Endodermal cell (in vitro differentiated cells): ENCODE results near the gene TRPC3. TPM values are rescaled to one million over a fixed set of nuclear protein-coding genes. Genes with fewer than 3 reads are reported as not detected.

ENCODE experiments used
- DNase-seq: peaks from one replicate; pipeline ENCODE4 v3.0.0-alpha.2; 2017
- H3K27ac ChIP-seq: 2 replicates; pipeline ENCODE4 v1.5.1; 2013; ENCODE audit warnings: mild to moderate bottlenecking, low read depth, low read length, moderate library complexity
- H3K27me3 ChIP-seq: 2 replicates; pipeline ENCODE4 v1.6.1; 2013; ENCODE audit warnings: mild to moderate bottlenecking, low read length, moderate library complexity; ENCODE audit not compliant: insufficient read depth, control insufficient read depth, poor library complexity, severe bottlenecking
- H3K36me3 ChIP-seq: 2 replicates; pipeline ENCODE4 v1.7.0; 2013; ENCODE audit warnings: mild to moderate bottlenecking, low read length, moderate library complexity; ENCODE audit not compliant: control insufficient read depth, insufficient read depth
- H3K4me1 ChIP-seq: one replicate; pipeline ENCODE4 v1.7.0; 2013; ENCODE audit warnings: low read length; ENCODE audit not compliant: control insufficient read depth, insufficient read depth
- H3K4me3 ChIP-seq: 2 replicates; pipeline ENCODE4 v1.5.1; 2013; ENCODE audit warnings: mild to moderate bottlenecking, low read length, moderate library complexity
- H3K9ac ChIP-seq: 2 replicates; pipeline ENCODE4 v1.6.1; 2013; ENCODE audit warnings: mild to moderate bottlenecking, low read length, moderate library complexity; ENCODE audit not compliant: poor library complexity, severe bottlenecking; ENCODE audit errors: extremely low read depth
- H3K9me3 ChIP-seq: 2 replicates; pipeline ENCODE4 v1.6.1; 2013; ENCODE audit warnings: mild to moderate bottlenecking, low read length, moderate library complexity; ENCODE audit not compliant: control insufficient read depth
- H3K27ac Mint-ChIP-seq: 2 replicates; pipeline ENCODE4 v1.8.0; 2020; ENCODE audit warnings: mixed read lengths
- H3K27me3 Mint-ChIP-seq: 2 replicates; pipeline ENCODE4 v1.8.0; 2021; ENCODE audit warnings: mild to moderate bottlenecking, mixed read lengths; ENCODE audit not compliant: insufficient read depth
- H3K36me3 Mint-ChIP-seq: 2 replicates; pipeline ENCODE4 v1.8.0; 2020; ENCODE audit warnings: low read depth, mixed read lengths
- H3K4me1 Mint-ChIP-seq: 2 replicates; pipeline ENCODE4 v1.8.0; 2020; ENCODE audit warnings: mixed read lengths
- H3K4me3 Mint-ChIP-seq: 2 replicates; pipeline ENCODE4 v1.8.0; 2020; ENCODE audit warnings: mild to moderate bottlenecking, moderate library complexity, mixed read lengths
- H3K9me3 Mint-ChIP-seq: 2 replicates; pipeline ENCODE4 v1.8.0; 2020; ENCODE audit warnings: mild to moderate bottlenecking, mixed read lengths
- WGBS, 2 experiments: methylation state at CpG; one replicate each; pipeline versions ENCODE4 v1.1.5 to v1.1.7; 2013; ENCODE audit warnings: missing lambda C conversion rate in 2 of 2, mixed read lengths in 1 of 2; ENCODE audit not compliant: insufficient coverage in 1 of 2, insufficient read length in 1 of 2; 5-methylcytosine and 5-hydroxymethylcytosine counted together
- total RNA-seq, 2 donors: library from RNA; stranded (reverse); fragmentation: NEBNext Ultra II Directional in 1 of 2; extraction: Animal tissue kit (Norgen Biotek cat#: 25700) in 1 of 2; gene quantifications; 2 replicates in 1 of 2; 3 replicates in 1 of 2; pipeline ENCODE4 v1.2.1, GENCODE V29; 2021
- TF ChIP-seq, protein P1 (sequence below): fragments of 200-600 bp; sonication (generic); conservative IDR thresholded peaks from 2 replicates; pipeline ENCODE4 v1.5.0; 2021; ENCODE audit warnings: antibody characterized with exemption, mild to moderate bottlenecking

The TRPC3 gene
- total RNA-seq, 2 donors from 2014 or later, result 0.79 to 1.00 TPM

DNA sequence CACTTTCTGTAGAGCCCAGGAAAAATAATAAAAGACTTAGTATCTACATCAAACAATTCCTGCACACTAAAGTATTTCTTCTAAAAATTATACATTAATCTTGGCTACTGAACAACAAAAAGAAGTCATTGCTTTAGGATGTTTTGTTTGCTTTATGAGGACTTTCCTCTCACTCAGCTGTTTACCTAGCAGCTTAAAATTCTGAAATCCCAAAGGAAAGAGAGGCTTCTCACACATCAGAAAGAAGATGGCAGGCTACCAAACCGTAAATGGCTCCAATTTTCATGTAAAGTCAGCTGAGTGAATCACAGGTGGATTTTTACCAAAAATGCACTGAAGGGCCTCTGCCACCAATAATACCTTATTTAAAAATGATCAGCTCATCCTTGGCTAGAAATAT, 9.0 kb upstream of the TRPC3 start:
- Mint-ChIP-seq H3K4me3 (no peak overlapping the region), H3K27me3 (peaks cover 9% of the 10 kb centered on the region), H3K36me3 (no peaks in the 10 kb centered on the region), H3K4me1 (peaks cover 9% of the 10 kb centered on the region), H3K9me3 (no peaks in the 10 kb centered on the region), H3K27ac (no peak overlapping the region)
- H3K36me3 ChIP-seq, result no peaks in the 10 kb centered on the region
- H3K27ac ChIP-seq, result no peak overlapping the region
- H3K9me3 ChIP-seq, result no peaks in the 10 kb centered on the region
- H3K9ac ChIP-seq, result no peak overlapping the region
- WGBS, 2 experiments, result 89% methylated on average over 1 of the region's 1 CpG; no CpG with 5 or more reads in 1 of the 2 experiments
- TF ChIP-seq, protein P1, sequence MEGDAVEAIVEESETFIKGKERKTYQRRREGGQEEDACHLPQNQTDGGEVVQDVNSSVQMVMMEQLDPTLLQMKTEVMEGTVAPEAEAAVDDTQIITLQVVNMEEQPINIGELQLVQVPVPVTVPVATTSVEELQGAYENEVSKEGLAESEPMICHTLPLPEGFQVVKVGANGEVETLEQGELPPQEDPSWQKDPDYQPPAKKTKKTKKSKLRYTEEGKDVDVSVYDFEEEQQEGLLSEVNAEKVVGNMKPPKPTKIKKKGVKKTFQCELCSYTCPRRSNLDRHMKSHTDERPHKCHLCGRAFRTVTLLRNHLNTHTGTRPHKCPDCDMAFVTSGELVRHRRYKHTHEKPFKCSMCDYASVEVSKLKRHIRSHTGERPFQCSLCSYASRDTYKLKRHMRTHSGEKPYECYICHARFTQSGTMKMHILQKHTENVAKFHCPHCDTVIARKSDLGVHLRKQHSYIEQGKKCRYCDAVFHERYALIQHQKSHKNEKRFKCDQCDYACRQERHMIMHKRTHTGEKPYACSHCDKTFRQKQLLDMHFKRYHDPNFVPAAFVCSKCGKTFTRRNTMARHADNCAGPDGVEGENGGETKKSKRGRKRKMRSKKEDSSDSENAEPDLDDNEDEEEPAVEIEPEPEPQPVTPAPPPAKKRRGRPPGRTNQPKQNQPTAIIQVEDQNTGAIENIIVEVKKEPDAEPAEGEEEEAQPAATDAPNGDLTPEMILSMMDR, result no peak
- no peak overlapping the region for H3K4me3 ChIP-seq
- no peak for DNase-seq
- H3K4me1 ChIP-seq, result no peaks in the 10 kb centered on the region
- H3K27me3 ChIP-seq, result peaks cover 7% of the 10 kb centered on the region

DNA sequence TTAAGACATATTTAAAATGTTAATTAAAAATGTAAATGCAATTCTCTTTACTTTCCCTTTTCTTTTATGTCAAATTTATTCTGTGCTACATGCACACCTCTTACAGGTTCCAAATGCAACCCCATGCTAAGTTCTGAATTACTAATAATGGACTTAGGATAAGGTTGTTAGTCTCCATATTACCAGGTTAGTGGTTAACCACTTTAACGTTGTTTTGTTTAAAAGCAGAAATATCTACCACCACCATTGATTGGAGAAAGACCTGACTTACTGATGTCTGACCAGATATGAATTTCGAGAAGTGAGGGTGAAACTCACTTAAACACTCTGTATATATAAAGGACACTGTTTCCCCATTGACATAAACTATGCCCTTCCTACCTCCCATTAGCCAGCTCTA, 6.9 kb upstream of the TRPC3 start:
- H3K4me3 ChIP-seq, result no peak overlapping the region
- no peaks in the 10 kb centered on the region for H3K36me3 ChIP-seq
- no peak overlapping the region for H3K27ac ChIP-seq
- no peak overlapping the region for H3K4me3 Mint-ChIP-seq
- TF ChIP-seq, protein P1, result no peak
- no peak overlapping the region for H3K9ac ChIP-seq
- no peaks in the 10 kb centered on the region for H3K4me1 ChIP-seq
- peaks cover 9% of the 10 kb centered on the region for H3K4me1 Mint-ChIP-seq
- no peak for DNase-seq
- H3K27me3 Mint-ChIP-seq, result peaks cover 26% of the 10 kb centered on the region
- H3K36me3 Mint-ChIP-seq, result no peaks in the 10 kb centered on the region
- H3K27ac Mint-ChIP-seq, result no peak overlapping the region
- WGBS, 2 experiments, result 98% methylated on average over 2 of the region's 2 CpGs; no CpG with 5 or more reads in 1 of the 2 experiments
- H3K9me3 Mint-ChIP-seq, result no peaks in the 10 kb centered on the region
- peaks cover 28% of the 10 kb centered on the region for H3K27me3 ChIP-seq
- H3K9me3 ChIP-seq, result no peaks in the 10 kb centered on the region

GRCh38 chr4:121957266-121957665, 5.4 kb upstream of the TRPC3 start:
- 95 to 97% methylated on average over 3 of the region's 3 CpGs for WGBS, 2 experiments
- H3K4me1 ChIP-seq, result no peaks in the 10 kb centered on the region
- Mint-ChIP-seq H3K4me1 (peaks cover 9% of the 10 kb centered on the region), H3K27me3 (peaks cover 40% of the 10 kb centered on the region), H3K9me3 (no peaks in the 10 kb centered on the region), H3K36me3 (no peaks in the 10 kb centered on the region), H3K4me3 (no peak overlapping the region), H3K27ac (no peak overlapping the region)
- no peaks in the 10 kb centered on the region for H3K9me3 ChIP-seq
- H3K27me3 ChIP-seq, result peaks cover 43% of the 10 kb centered on the region
- no peak overlapping the region for H3K4me3 ChIP-seq
- no peak overlapping the region for H3K27ac ChIP-seq
- DNase-seq, result no peak
- H3K36me3 ChIP-seq, result no peaks in the 10 kb centered on the region
- H3K9ac ChIP-seq, result no peak overlapping the region
- TF ChIP-seq, protein P1, result no peak
